A549 (cell line): ENCODE measurements around the gene CDH5. TPM values are rescaled to one million over a fixed set of nuclear protein-coding genes. Genes with fewer than 3 reads are reported as not detected.

Experiments
- ATAC-seq, 2 experiments: fragments of 200-7000 bp in 1 of 2; fragments of >200 bp in 1 of 2; cut with Nextera tagmentation in 1 of 2; cut with Tn5 transposase in 1 of 2; 3 replicates each; pipeline versions ENCODE4 v1.8.0 to v1.9.1; 2018 to 2020; ENCODE audit warnings: mild to moderate bottlenecking in 1 of 2, moderate library complexity in 1 of 2
- CTCF ChIA-PET: fragments of 300-600 bp; sonication (Branson Sonifier 250); formaldehyde crosslinking; extraction: SDS; loops from one replicate; lab custom pipeline; 2021; ENCODE audit warnings: antibody characterized with exemption, inconsistent platforms; lab: Yijun Ruan, JAX
- POLR2A ChIA-PET: fragments of 350-600 bp; formaldehyde crosslinking; extraction: SDS; loops from one replicate; lab custom pipeline; 2021; ENCODE audit warnings: antibody characterized with exemption, inconsistent platforms; lab: Yijun Ruan, JAX
- DNase-seq, 2 experiments: peaks; one replicate each; pipeline versions ENCODE4 v3.0.0 to v3.0.0-alpha.2; 2011 to 2016; ENCODE audit warnings: low read depth in 1 of 2, low spot score in 1 of 2
- FAIRE-seq: peaks from 2 replicates; lab custom pipeline; 2011; peaks lifted over from hg19 to GRCh38; lab: Jason Lieb, UNC
- H3K27ac ChIP-seq, 2 experiments: fragments of >200 bp; sonication (Bioruptor Twin); formaldehyde crosslinking; 3 replicates each; pipeline ENCODE4 v1.5.1; 2016 to 2017
- H3K4me1 ChIP-seq: fragments of >200 bp; sonication (Bioruptor Twin); formaldehyde crosslinking; 3 replicates; pipeline ENCODE4 v1.6.1; 2016
- H3K4me2 ChIP-seq: fragments of >200 bp; sonication (Bioruptor Twin); formaldehyde crosslinking; 3 replicates; pipeline ENCODE4 v1.6.1; 2016
- H3K4me3 ChIP-seq: fragments of >200 bp; sonication (Bioruptor Twin); formaldehyde crosslinking; 3 replicates; pipeline ENCODE4 v1.5.1; 2016
- H3K9me3 ChIP-seq: fragments of >200 bp; sonication (Bioruptor Twin); formaldehyde crosslinking; 3 replicates; pipeline ENCODE4 v1.6.1; 2016
- CEBPB ChIP-seq, 2 experiments: fragments of >200 bp in 1 of 2; sonication (Bioruptor Twin) in 1 of 2; formaldehyde crosslinking in 1 of 2; IDR thresholded peaks; 2 replicates each; pipeline ENCODE4 v1.6.1; 2012 to 2016
- CHD2 ChIP-seq: fragments of 150-350 bp; IDR thresholded peaks from 2 replicates; pipeline ENCODE4 v1.6.1; 2014; ENCODE audit warnings: low read length; ENCODE audit not compliant: partially characterized antibody
- CHD4 ChIP-seq: fragments of 200-600 bp; sonication (generic); IDR thresholded peaks from 2 replicates; pipeline ENCODE4 v1.6.1; 2016; ENCODE audit warnings: antibody characterized with exemption, mild to moderate bottlenecking, borderline replicate concordance
- EHF ChIP-seq: fragments of 250-450 bp; sonication (Bioruptor Pico); IDR thresholded peaks from 2 replicates; pipeline ENCODE4 v1.5.0; 2020; ENCODE audit warnings: mild to moderate bottlenecking
- ELK1 ChIP-seq: fragments of 150-350 bp; IDR thresholded peaks from 2 replicates; pipeline ENCODE4 v1.6.1; 2014; ENCODE audit warnings: low read depth, mild to moderate bottlenecking, low read length
- ESRRA ChIP-seq: fragments of 150-350 bp; IDR thresholded peaks from 2 replicates; pipeline ENCODE4 v1.6.1; 2014; ENCODE audit warnings: mild to moderate bottlenecking, low read length, borderline replicate concordance
- FOSL2 ChIP-seq, 2 experiments: fragments of 450-650 bp in 1 of 2; fragments of >200 bp in 1 of 2; sonication (Bioruptor Twin) in 1 of 2; formaldehyde crosslinking; IDR thresholded peaks; 2 replicates each; pipeline versions ENCODE4 v1.5.0 to v1.6.1; 2016 to 2020; ENCODE audit warnings: mild to moderate bottlenecking in 1 of 2, moderate library complexity in 1 of 2
- FOXS1 ChIP-seq: fragments of 250-450 bp; sonication (Bioruptor Pico); IDR thresholded peaks from 2 replicates; pipeline ENCODE4 v1.5.0; 2020; ENCODE audit warnings: mild to moderate bottlenecking, moderate library complexity
- HES2 ChIP-seq: fragments of >200 bp; sonication (Bioruptor Twin); formaldehyde crosslinking; IDR thresholded peaks from 2 replicates; pipeline ENCODE4 v1.6.1; 2016
- HEYL ChIP-seq: fragments of 250-450 bp; sonication (Bioruptor Pico); IDR thresholded peaks from 2 replicates; pipeline ENCODE4 v1.8.0; 2021; ENCODE audit warnings: mild to moderate bottlenecking, moderate library complexity
- HMGXB4 ChIP-seq: fragments of 250-450 bp; sonication (Bioruptor Pico); IDR thresholded peaks from 2 replicates; pipeline ENCODE4 v1.5.0; 2021; ENCODE audit warnings: mild to moderate bottlenecking, moderate library complexity, borderline replicate concordance
- HOXA7 ChIP-seq: fragments of 250-450 bp; sonication (Bioruptor Pico); IDR thresholded peaks from 2 replicates; pipeline ENCODE4 v1.5.0; 2020; ENCODE audit warnings: mild to moderate bottlenecking, moderate library complexity
- NPAS2 ChIP-seq: fragments of 250-450 bp; sonication (Bioruptor Pico); IDR thresholded peaks from 2 replicates; pipeline ENCODE4 v1.8.0; 2022; ENCODE audit warnings: mild to moderate bottlenecking, moderate library complexity, borderline replicate concordance
- NR3C1 ChIP-seq: fragments of >200 bp; sonication (Bioruptor Twin); formaldehyde crosslinking; IDR thresholded peaks from 3 replicates; pipeline ENCODE4 v1.6.1; 2017
- POLR2AphosphoS2 ChIP-seq: conservative IDR thresholded peaks from 2 replicates; pipeline ENCODE4 v1.6.1; 2012; ENCODE audit warnings: low read length, improper control_type of control experiment, inconsistent platforms
- RCOR1 ChIP-seq: fragments of 150-350 bp; IDR thresholded peaks from 2 replicates; pipeline ENCODE4 v1.6.1; 2014; ENCODE audit warnings: antibody characterized with exemption, low read length, low read depth
- RFX5 ChIP-seq: fragments of 450-650 bp; IDR thresholded peaks from 2 replicates; pipeline ENCODE4 v1.7.1; 2014; ENCODE audit warnings: antibody characterized with exemption, mild to moderate bottlenecking, moderate library complexity
- RNF2 ChIP-seq: fragments of 200-600 bp; sonication (generic); IDR thresholded peaks from 2 replicates; pipeline ENCODE4 v1.6.1; 2016; ENCODE audit warnings: low read depth, mild to moderate bottlenecking, antibody characterized with exemption, moderate library complexity, borderline replicate concordance
- SMC3 ChIP-seq: fragments of >200 bp; sonication (Bioruptor Twin); formaldehyde crosslinking; IDR thresholded peaks from 3 replicates; pipeline ENCODE4 v1.6.1; 2018; ENCODE audit warnings: inconsistent platforms
- ZC3H11A ChIP-seq: fragments of 450-650 bp; IDR thresholded peaks from 2 replicates; pipeline ENCODE4 v1.6.1; 2014; ENCODE audit warnings: antibody characterized with exemption, mild to moderate bottlenecking
- ZFP36 ChIP-seq: fragments of 450-650 bp; IDR thresholded peaks from 2 replicates; pipeline ENCODE4 v1.6.1; 2014; ENCODE audit warnings: borderline replicate concordance; ENCODE audit not compliant: partially characterized antibody
- ZNF302 ChIP-seq: fragments of 250-450 bp; sonication (Bioruptor Pico); IDR thresholded peaks from 2 replicates; pipeline ENCODE4 v1.9.0; 2021; ENCODE audit warnings: inconsistent platforms, mild to moderate bottlenecking, moderate library complexity
- WGBS: methylation state at CpG from one replicate; pipeline ENCODE4 v1.1.6; 2017; ENCODE audit errors: missing lambda C conversion rate; 5-methylcytosine and 5-hydroxymethylcytosine counted together
- polyA plus RNA-seq, 4 experiments: library from polyadenylated mRNA; depleted of rRNA in 3 of 4; stranded (reverse); fragments of >200 nt; fragmentation: RNase III in 1 of 4; extraction: RNeasy Plus Mini Kit Qiagen cat#74134 plus additional on column Dnase treatment in 1 of 4; gene quantifications; 2 replicates in 3 of 4; 3 replicates in 1 of 4; pipeline ENCODE4 v1.2.3, GENCODE V29; 2011 to 2017
- TF ChIP-seq, protein P1 (sequence below): fragments of 450-650 bp; IDR thresholded peaks from 2 replicates; pipeline ENCODE4 v1.6.1; 2014; ENCODE audit warnings: antibody characterized with exemption
- TF ChIP-seq, protein P2 (sequence below): fragments of 250-450 bp; sonication (Bioruptor Pico); IDR thresholded peaks from 2 replicates; pipeline ENCODE4 v1.5.0; 2020; ENCODE audit warnings: low read depth, mild to moderate bottlenecking, moderate library complexity
- TF ChIP-seq, protein P3 (sequence below): fragments of 200-600 bp; sonication (generic); IDR thresholded peaks from 2 replicates; pipeline ENCODE4 v1.6.1; 2016; ENCODE audit warnings: antibody characterized with exemption, mild to moderate bottlenecking, moderate library complexity

Gene CDH5
- polyA plus RNA-seq, 2 of the 4 experiments (the other 2 are of a cell fraction) = 0.01 TPM; not detected in 1

DNA sequence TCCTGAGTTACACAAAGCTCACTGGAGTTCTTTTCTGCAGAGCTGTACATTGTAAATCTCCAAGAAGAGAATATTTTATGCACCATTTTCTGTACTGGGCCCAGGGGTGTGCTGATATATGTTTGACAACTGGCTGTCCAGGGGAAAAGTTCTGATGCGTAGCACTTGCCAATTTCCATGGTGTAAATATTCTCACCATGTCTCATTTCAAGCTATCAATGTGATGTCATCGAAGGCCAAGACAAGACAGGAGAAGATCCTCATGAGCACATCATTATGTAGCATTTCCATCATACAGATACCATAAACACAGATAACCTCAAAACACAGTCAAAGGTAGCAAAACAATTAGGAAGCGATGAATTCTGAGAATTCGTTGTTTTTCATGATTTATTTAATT is 18.9 kb downstream of the CDH5 start (continued):
- TF ChIP-seq CEBPB (IDR thresholded peaks at IDR 0.05) (no peak), FOSL2 (IDR thresholded peaks at IDR 0.05) (no peak), FOSL2 (CRISPR knock-in tag; IDR thresholded peaks at IDR 0.05) (no peak)

DNA sequence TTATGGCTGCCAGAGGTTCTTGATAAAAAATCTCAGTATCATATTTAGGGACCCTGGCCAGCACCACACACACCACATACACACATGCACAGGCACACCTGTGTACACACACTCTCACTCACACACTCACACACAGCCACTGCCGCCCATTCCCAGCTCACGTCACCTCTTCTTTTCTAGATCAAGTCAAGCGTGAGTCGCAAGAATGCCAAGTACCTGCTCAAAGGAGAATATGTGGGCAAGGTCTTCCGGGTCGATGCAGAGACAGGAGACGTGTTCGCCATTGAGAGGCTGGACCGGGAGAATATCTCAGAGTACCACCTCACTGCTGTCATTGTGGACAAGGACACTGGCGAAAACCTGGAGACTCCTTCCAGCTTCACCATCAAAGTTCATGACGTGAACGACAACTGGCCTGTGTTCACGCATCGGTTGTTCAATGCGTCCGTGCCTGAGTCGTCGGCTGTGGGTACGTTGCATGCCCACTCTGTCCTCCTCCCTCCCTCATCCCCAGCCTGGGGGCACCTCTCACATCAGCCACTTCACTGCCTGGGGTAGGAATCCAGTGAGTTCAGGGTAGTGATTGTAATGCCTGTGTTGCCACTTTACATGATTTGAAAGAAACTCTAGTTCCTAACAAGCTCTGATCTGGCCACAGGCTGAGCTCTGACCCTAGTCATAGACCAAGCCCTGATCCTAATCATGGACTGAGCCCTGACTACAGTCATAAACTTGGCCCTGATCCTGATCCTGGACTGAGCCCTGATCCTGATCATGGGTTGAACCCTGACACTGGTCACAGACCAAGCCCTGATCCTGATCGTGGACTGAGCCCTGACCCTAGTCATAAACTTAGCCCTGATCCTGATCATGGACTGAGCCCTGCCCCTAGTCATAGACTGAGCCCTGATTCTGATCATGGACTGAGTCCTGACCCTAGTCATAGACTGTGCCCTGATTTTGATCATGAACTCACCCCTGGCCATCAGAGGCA is 20.4 kb downstream of the CDH5 start:
- DNase-seq (no peak), FAIRE-seq (no peak), ATAC-seq (no peak)
- POLR2A ChIA-PET = no interaction called here
- Histone ChIP-seq H3K4me2 (no peak overlapping the region), H3K9me3 (no peaks in the 10 kb centered on the region), H3K4me1 (peaks cover 17% of the 10 kb centered on the region), H3K4me3 (no peak overlapping the region), H3K27ac (no peak overlapping the region)
- 83% methylated on average over 20 of the region's 20 CpGs for WGBS
- CTCF ChIA-PET = interaction anchor here (0.6 to 3.4 kb wide), 3 partner anchors 19 to 74 kb away, joined by 3 to 22 read pairs (median 7); no protein-coding TSS in a partner anchor
- TF ChIP-seq ELK1 (no peak), ZNF302 (no peak), HES2 (no peak), HOXA7 (no peak), FOXS1 (CRISPR knock-in tag) (no peak), NR3C1 (no peak), HEYL (no peak), CHD4 (no peak), HMGXB4 (CRISPR knock-in tag) (no peak), RFX5 (no peak)

- CTCF ChIA-PET = interaction anchor here (0.6 to 1.5 kb wide), 2 partner anchors 18 to 75 kb away, joined by 3 to 7 read pairs; no protein-coding TSS in a partner anchor
- no peak for TF ChIP-seq EHF (CRISPR knock-in tag)
- TF ChIP-seq, protein P1, sequence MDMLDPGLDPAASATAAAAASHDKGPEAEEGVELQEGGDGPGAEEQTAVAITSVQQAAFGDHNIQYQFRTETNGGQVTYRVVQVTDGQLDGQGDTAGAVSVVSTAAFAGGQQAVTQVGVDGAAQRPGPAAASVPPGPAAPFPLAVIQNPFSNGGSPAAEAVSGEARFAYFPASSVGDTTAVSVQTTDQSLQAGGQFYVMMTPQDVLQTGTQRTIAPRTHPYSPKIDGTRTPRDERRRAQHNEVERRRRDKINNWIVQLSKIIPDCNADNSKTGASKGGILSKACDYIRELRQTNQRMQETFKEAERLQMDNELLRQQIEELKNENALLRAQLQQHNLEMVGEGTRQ = no peak
- TF ChIP-seq, protein P2, sequence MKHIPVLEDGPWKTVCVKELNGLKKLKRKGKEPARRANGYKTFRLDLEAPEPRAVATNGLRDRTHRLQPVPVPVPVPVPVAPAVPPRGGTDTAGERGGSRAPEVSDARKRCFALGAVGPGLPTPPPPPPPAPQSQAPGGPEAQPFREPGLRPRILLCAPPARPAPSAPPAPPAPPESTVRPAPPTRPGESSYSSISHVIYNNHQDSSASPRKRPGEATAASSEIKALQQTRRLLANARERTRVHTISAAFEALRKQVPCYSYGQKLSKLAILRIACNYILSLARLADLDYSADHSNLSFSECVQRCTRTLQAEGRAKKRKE (CRISPR knock-in tag) = no peak
- TF ChIP-seq FOXS1 (CRISPR knock-in tag) = no peak
- TF ChIP-seq SMC3 = no peak
- TF ChIP-seq RNF2 = no peak
- no peak for TF ChIP-seq NPAS2 (CRISPR knock-in tag)
- TF ChIP-seq ESRRA = no peak
- no peak for TF ChIP-seq ZC3H11A
- no peak for TF ChIP-seq POLR2AphosphoS2
- TF ChIP-seq ZFP36 = no peak
- TF ChIP-seq, protein P3, sequence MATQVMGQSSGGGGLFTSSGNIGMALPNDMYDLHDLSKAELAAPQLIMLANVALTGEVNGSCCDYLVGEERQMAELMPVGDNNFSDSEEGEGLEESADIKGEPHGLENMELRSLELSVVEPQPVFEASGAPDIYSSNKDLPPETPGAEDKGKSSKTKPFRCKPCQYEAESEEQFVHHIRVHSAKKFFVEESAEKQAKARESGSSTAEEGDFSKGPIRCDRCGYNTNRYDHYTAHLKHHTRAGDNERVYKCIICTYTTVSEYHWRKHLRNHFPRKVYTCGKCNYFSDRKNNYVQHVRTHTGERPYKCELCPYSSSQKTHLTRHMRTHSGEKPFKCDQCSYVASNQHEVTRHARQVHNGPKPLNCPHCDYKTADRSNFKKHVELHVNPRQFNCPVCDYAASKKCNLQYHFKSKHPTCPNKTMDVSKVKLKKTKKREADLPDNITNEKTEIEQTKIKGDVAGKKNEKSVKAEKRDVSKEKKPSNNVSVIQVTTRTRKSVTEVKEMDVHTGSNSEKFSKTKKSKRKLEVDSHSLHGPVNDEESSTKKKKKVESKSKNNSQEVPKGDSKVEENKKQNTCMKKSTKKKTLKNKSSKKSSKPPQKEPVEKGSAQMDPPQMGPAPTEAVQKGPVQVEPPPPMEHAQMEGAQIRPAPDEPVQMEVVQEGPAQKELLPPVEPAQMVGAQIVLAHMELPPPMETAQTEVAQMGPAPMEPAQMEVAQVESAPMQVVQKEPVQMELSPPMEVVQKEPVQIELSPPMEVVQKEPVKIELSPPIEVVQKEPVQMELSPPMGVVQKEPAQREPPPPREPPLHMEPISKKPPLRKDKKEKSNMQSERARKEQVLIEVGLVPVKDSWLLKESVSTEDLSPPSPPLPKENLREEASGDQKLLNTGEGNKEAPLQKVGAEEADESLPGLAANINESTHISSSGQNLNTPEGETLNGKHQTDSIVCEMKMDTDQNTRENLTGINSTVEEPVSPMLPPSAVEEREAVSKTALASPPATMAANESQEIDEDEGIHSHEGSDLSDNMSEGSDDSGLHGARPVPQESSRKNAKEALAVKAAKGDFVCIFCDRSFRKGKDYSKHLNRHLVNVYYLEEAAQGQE = no peak
- no peak for TF ChIP-seq RCOR1
- no peak for TF ChIP-seq CHD2
Observed at GRCh38 chr16:66387817-66388332, 21.4 kb downstream of the CDH5 start.

More at GRCh38 chr16:66387817-66388332, 21.4 kb downstream of the CDH5 start:
- no peak for FAIRE-seq
- H3K4me1 ChIP-seq = peaks cover 8% of the 10 kb centered on the region
- ATAC-seq = no peak
- H3K27ac ChIP-seq = no peak overlapping the region
- POLR2A ChIA-PET = no interaction called here
- H3K4me2 ChIP-seq = no peak overlapping the region
- no peak overlapping the region for H3K4me3 ChIP-seq
- DNase-seq = no peak
- H3K9me3 ChIP-seq = no peaks in the 10 kb centered on the region
- 25% methylated on average over 2 of the region's 2 CpGs for WGBS
